Heart left ventricle (tissue), 16 donors: ENCODE measurements around the gene STKLD1. TPM values are rescaled to one million over a fixed set of nuclear protein-coding genes. Genes with fewer than 3 reads are reported as not detected.

Source experiments
- ATAC-seq, 4 donors: fragments of 200-7000 bp; cut with Tn5 transposase; one replicate each; pipeline ENCODE4 v1.9.1; 2020 to 2022; ENCODE audit warnings: moderate library complexity in 4 of 4, mild to moderate bottlenecking in 3 of 4, moderate number of reproducible peaks in 1 of 4
- DNase-seq, 5 donors: peaks; one replicate each; pipeline ENCODE4 v3.0.0-alpha.2; 2020
- H3K27ac ChIP-seq, 12 donors: fragments of 200-600 bp; sonication (generic) in 4 of 12; one replicate each; pipeline versions ENCODE4 v1.5.0 to v1.8.0; 2016 to 2022; ENCODE audit warnings: mild to moderate bottlenecking in 2 of 12
- H3K27me3 ChIP-seq, 9 donors: fragments of 200-600 bp; sonication (generic) in 2 of 9; one replicate each; pipeline versions ENCODE4 v1.5.1 to v1.8.0; 2016 to 2022; ENCODE audit warnings: mild to moderate bottlenecking in 3 of 9
- H3K36me3 ChIP-seq, 9 donors: fragments of 200-600 bp; sonication (generic) in 2 of 9; one replicate each; pipeline versions ENCODE4 v1.5.0 to v1.8.0; 2018 to 2022; ENCODE audit warnings: mild to moderate bottlenecking in 2 of 9
- H3K4me1 ChIP-seq, 12 donors: fragments of 200-600 bp; sonication (generic) in 4 of 12; one replicate each; pipeline versions ENCODE4 v1.5.0 to v1.8.0; 2016 to 2022; ENCODE audit warnings: mild to moderate bottlenecking in 3 of 12
- H3K4me3 ChIP-seq, 12 donors: fragments of 200-600 bp; sonication (generic) in 4 of 12; one replicate each; pipeline versions ENCODE4 v1.5.0 to v1.8.0; 2017 to 2022; ENCODE audit warnings: mild to moderate bottlenecking in 9 of 12, moderate library complexity in 4 of 12
- H3K9me3 ChIP-seq, 12 donors: fragments of 200-600 bp; sonication (generic) in 4 of 12; one replicate each; pipeline versions ENCODE4 v1.5.0 to v1.8.0; 2016 to 2022; ENCODE audit warnings: mild to moderate bottlenecking in 1 of 12
- POLR2A ChIP-seq, 2 donors: fragments of 450-650 bp; IDR thresholded peaks; one replicate each; pipeline ENCODE4 v1.6.1; 2017; ENCODE audit warnings: antibody characterized with exemption in 2 of 2, mild to moderate bottlenecking in 2 of 2, moderate library complexity in 2 of 2
- WGBS, 4 donors: extraction: QIAGEN DNeasy Blood & Tissue Kit in 2 of 4; methylation state at CpG; one replicate each; pipeline versions ENCODE4 v1.1.5 to v1.1.7; 2013 to 2018; 5-methylcytosine and 5-hydroxymethylcytosine counted together
- intact Hi-C, 10 donors: fragments of 100-400 bp; cut with DNase I; formaldehyde crosslinking; loops; one replicate each; pipeline versions ENCODE4 v1.11.1 to v1.14.2; 2022
- polyA plus RNA-seq, 2 donors: library from polyadenylated mRNA; stranded (reverse); fragments of 200-250 nt; gene quantifications; one replicate each; pipeline ENCODE4 v1.2.3, GENCODE V29; 2013
- total RNA-seq, 9 donors: library from RNA; depleted of rRNA in 2 of 9; stranded (reverse); fragments of >200 nt in 2 of 9; fragmentation: NEBNext Ultra II Directional in 3 of 9; extraction: Animal tissue kit (Norgen Biotek cat#: 25700) in 3 of 9; gene quantifications; one replicate each; pipeline versions ENCODE4 v1.1.0 to v1.2.4, GENCODE V29; 2016 to 2023
- TF ChIP-seq, protein P1 (sequence below), 12 donors: fragments of 200-600 bp; sonication (generic) in 4 of 12; IDR thresholded peaks; one replicate each; pipeline versions ENCODE4 v1.5.0 to v1.8.0; 2018 to 2022; ENCODE audit warnings: antibody characterized with exemption in 12 of 12, mild to moderate bottlenecking in 5 of 12
- donor health status: ischemic (EF 13 %, LVEDD 7.1; RV severe dilation, severe dysfunction).
- donor health status: healthy with polysubstance abuse.
- donor health status: DM: no; HTN: yes; CAD: no.
- donor health status: DM: no; HTN: no; CAD: no.
- donor health status: ischemic (EF 25% LVEDD 6.9; RV normal size, moderate dysfunction).
- donor health status: ischemic (EF 25% LVEDD 5.7; RV mildly dilated, moderate dysfunction).
- donor health status: healthy.
- donor health status: DM: yes; HTN: yes; CAD: no.
- donor health status: ischemic (EF 35%, LVEDD 5.7; RV mildly dilated, moderate dysfunction).
- donor health status: nonischemic (EF 11% LVEDD 7.7; RV severe dilation, severe dysfunction).
- donor health status: DM: yes; HTN: yes; CAD: no.
- donor health status: PGD.
- donor health status: ischemic (EF 29% LVEDD 5.4; RV normal size, mild dysfunction).
- donor health status: nonischemic (EF 23%, LVEDD 6.1; RV moderate dilation, normal function).

Gene STKLD1
- total and polyA plus RNA-seq, 11 donors: 0.25 to 0.91 (median 0.46) TPM; not detected in 2

- no peak overlapping the region for H3K27ac ChIP-seq
- peaks cover 0 to 51% (median 37%) of the 10 kb centered on the region in 9 donors for H3K36me3 ChIP-seq
- no peak overlapping the region for H3K4me3 ChIP-seq
- intact Hi-C loops: loop anchor here in 5 of 10 donors (5.0 to 10.0 kb wide), 4 partner anchors 83 to 323 kb away; no protein-coding TSS in a partner anchor
- DNase-seq (peak in 1 of 5 donors; percentile 42), ATAC-seq (no peak)
- no peaks in the 10 kb centered on the region for H3K27me3 ChIP-seq
- WGBS, 4 donors: 83 to 92% (median 89%) methylated on average over 4 to 12 of the region's 12 CpGs
- peaks cover 0 to 17% (median 0%) of the 10 kb centered on the region in 12 donors for H3K4me1 ChIP-seq
- TF ChIP-seq, protein P1, sequence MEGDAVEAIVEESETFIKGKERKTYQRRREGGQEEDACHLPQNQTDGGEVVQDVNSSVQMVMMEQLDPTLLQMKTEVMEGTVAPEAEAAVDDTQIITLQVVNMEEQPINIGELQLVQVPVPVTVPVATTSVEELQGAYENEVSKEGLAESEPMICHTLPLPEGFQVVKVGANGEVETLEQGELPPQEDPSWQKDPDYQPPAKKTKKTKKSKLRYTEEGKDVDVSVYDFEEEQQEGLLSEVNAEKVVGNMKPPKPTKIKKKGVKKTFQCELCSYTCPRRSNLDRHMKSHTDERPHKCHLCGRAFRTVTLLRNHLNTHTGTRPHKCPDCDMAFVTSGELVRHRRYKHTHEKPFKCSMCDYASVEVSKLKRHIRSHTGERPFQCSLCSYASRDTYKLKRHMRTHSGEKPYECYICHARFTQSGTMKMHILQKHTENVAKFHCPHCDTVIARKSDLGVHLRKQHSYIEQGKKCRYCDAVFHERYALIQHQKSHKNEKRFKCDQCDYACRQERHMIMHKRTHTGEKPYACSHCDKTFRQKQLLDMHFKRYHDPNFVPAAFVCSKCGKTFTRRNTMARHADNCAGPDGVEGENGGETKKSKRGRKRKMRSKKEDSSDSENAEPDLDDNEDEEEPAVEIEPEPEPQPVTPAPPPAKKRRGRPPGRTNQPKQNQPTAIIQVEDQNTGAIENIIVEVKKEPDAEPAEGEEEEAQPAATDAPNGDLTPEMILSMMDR (IDR thresholded peaks at IDR 0.05): no peak
- no peak for TF ChIP-seq POLR2A (IDR thresholded peaks at IDR 0.05)
- no peaks in the 10 kb centered on the region for H3K9me3 ChIP-seq
These were observed 28.4 kb downstream of the STKLD1 start for GRCh38 chr9:133404454-133405002.

- ATAC-seq (peak in 3 of 4 donors; percentile 8 to 51 (median 12)), DNase-seq (peak in 1 of 5 donors; percentile 46)
- intact Hi-C loops: loop anchor here in 7 of 10 donors (2.0 to 10.0 kb wide), 7 partner anchors 73 to 322 kb away; partner anchors contain the start of gene SLC2A6 (in 1 of the 7)
- Histone ChIP-seq H3K4me1 (peaks cover 0 to 17% (median 0%) of the 10 kb centered on the region in 12 donors), H3K36me3 (peaks cover 0 to 64% (median 46%) of the 10 kb centered on the region in 9 donors), H3K27ac (peak overlapping the region in 2 of 12 donors; percentile 14 to 18), H3K4me3 (no peak overlapping the region), H3K9me3 (no peaks in the 10 kb centered on the region), H3K27me3 (no peaks in the 10 kb centered on the region)
- WGBS, 4 donors: 69 to 82% (median 71%) methylated on average over 19 of the region's 19 CpGs
- no peak for TF ChIP-seq POLR2A (IDR thresholded peaks at IDR 0.05)
- TF ChIP-seq, protein P1 (IDR thresholded peaks at IDR 0.05): no peak
These were observed 29.6 kb downstream of the STKLD1 start for GRCh38 chr9:133405508-133406438.

DNA sequence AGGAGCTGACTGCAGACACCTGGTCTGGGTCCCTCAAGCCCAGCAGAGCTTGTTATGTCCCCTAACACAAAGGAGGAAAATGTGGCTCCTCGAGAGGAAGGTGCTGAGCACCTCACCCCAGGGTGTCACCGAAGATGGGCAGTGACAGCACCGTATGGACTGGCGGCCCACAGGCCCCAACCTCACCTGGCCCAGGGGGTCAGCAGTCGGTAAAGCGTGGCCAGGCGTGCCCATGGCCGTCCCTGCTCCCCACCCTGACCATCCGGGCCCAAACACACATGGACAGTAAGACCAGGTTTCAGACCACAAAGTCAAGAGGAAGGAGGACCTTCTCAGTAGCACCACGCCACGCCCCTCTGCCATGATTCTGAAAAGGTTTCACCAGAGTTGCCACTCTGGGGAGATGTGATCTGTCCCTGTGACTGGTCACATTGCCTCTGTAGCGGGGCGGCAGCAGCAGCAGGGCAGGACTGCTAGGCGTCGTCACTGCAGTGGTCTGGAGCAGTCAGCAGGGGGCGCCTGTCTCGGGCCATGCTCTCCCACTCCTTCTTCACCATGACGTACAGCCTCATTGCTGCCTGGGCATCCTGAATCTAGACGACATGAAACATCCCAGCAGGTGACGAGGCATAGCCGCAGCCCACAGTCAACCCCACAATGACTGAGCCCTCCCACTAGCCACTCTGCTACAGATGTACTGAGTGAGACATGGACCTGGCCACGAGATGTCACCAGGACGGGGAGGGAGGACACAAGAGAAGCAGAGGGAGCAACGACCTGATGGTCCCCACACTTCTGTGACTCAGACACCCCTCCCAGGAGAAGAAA is 30.5 kb downstream of the STKLD1 start:
- intact Hi-C loops: loop anchor here (1.0 to 10.0 kb wide), 8 partner anchors 72 to 321 kb away; partner anchors contain the start of gene SLC2A6 (in 1 of the 10)
- ATAC-seq (peak; percentile 81 to 86 (median 82)), DNase-seq (peak; percentile 68 to 86 (median 77))
- TF ChIP-seq POLR2A (IDR thresholded peaks at IDR 0.05): no peak
- TF ChIP-seq, protein P1 (IDR thresholded peaks at IDR 0.05): peak; percentile 83 to 94 (median 89)
- H3K9me3 ChIP-seq: no peaks in the 10 kb centered on the region
- H3K4me1 ChIP-seq: peaks cover 0 to 17% (median 0%) of the 10 kb centered on the region in 12 donors
- H3K27me3 ChIP-seq: no peaks in the 10 kb centered on the region
- H3K4me3 ChIP-seq: no peak overlapping the region
- peaks cover 0 to 73% (median 54%) of the 10 kb centered on the region in 9 donors for H3K36me3 ChIP-seq
- 59 to 70% (median 59%) methylated on average over 21 to 24 of the region's 24 CpGs for WGBS, 4 donors
- H3K27ac ChIP-seq: no peak overlapping the region
